ENCODE measurements around the gene CTNNA3. TPM values are rescaled to one million over a fixed set of nuclear protein-coding genes. Genes with fewer than 3 reads are reported as not detected.

The CTNNA3 gene
- total RNA-seq, 1 donor from 2014 or later, result 159 TPM

DNA sequence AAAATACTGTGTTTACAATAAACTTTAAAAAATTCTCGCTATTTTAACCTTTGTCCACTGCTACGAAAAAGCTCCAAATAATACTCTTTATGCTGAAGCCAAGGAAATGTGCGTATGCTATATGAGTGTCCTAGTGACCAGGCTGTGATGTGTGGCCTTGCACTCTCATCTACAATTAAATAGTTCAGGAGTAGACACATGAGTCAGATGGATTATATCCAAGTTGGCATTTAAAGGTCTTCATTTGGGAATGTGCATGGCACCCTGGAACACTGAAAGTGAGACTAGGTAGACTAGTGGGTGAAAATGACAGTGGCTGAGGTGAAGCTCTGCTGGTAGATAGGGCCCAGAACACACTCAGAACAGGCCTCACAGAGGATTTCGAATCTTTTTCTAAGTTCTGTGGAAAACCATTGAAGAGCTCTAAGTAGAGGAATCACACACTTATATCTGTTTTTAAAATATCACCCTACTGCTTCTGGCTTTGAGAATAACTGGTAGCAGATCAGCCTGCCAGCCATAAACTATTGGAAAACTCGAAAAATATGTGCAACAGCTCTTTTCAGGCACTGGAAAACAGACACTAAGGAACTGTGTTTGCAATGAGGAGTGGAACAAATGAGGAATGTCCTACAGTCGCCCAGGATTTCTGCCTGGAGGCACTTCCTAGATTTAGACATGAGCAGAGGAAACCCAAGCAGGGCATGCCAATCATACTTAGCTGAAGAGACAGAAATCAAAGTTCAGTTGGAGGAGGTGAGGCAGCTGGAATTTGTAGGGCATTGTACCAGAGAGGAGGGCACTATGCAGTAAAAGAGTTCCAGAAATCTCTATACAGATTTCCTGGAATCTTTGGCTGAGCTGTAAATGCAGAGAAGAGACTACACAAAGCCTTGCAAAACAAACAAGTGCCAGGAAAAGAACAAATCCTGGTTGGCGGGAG is 1374.0 kb downstream of the CTNNA3 start:
- no peak for TF ChIP-seq CTCF (IDR thresholded peaks at IDR 0.05; ENCODE audit: borderline replicate concordance)
- intact Hi-C loops (cut with micrococcal nuclease), result no loop called here
- H3K36me3 ChIP-seq, result no peaks in the 10 kb centered on the region
- no peak overlapping the region for H3K4me3 ChIP-seq
- H3K4me1 ChIP-seq, result peaks cover 13% of the 10 kb centered on the region
- no peaks in the 10 kb centered on the region for H3K27me3 ChIP-seq (ENCODE audit: low read depth)
- peak overlapping the region; percentile 51 for H3K27ac ChIP-seq (replicated peaks)
- H3K9me3 ChIP-seq (replicated peaks), result no peaks in the 10 kb centered on the region
- no peak for DNase-seq

DNA sequence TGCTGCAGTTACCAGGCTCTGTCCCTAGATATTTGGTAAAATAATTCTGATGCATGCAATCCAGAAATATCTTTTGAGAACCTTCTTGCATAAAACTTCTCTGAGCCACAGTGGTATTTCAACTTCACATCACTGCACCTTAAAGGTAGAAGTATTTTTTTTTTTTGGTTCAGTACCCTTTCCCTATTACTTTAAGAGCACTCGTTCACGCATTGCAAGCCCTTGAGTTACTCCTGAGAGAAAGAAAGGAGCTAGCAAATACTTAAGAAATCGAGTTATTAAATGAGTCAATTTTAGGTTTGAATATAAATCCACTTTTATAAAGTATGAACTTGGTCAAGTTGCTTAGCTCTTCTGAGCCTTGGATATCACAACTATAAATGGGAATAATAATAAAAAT is 1377.2 kb downstream of the CTNNA3 start:
- intact Hi-C loops (cut with micrococcal nuclease), result no loop called here
- Histone ChIP-seq H3K4me1 (peaks cover 13% of the 10 kb centered on the region), H3K4me3 (no peak overlapping the region), H3K27me3 (ENCODE audit: low read depth) (no peaks in the 10 kb centered on the region), H3K27ac (replicated peaks) (no peak overlapping the region), H3K36me3 (no peaks in the 10 kb centered on the region), H3K9me3 (replicated peaks) (no peaks in the 10 kb centered on the region)
- no peak for DNase-seq
- TF ChIP-seq CTCF (IDR thresholded peaks at IDR 0.05; ENCODE audit: borderline replicate concordance), result no peak

DNA sequence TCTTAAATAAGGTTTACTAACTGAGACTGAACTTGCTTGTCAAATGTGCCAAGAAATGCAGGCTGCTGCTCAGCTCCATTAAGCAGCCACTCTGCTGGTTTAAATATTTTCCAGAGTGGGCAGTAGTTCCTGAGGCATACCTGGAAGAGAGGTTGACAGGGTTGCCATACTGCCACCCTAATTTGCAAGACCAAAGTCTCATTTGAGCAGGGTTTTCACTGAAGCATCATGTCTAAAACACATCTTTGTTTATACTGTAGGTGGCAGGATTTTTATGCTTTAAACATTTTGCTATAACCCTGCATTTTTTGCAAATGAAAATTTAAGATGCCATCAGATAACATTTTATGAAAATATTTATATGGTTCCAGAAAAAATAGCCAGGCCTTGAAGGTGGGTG is 1388.2 kb downstream of the CTNNA3 start:
- intact Hi-C loops (cut with micrococcal nuclease), result no loop called here
- Histone ChIP-seq H3K4me3 (no peak overlapping the region), H3K4me1 (no peaks in the 10 kb centered on the region), H3K9me3 (replicated peaks) (no peaks in the 10 kb centered on the region), H3K27ac (replicated peaks) (no peak overlapping the region), H3K27me3 (ENCODE audit: low read depth) (no peaks in the 10 kb centered on the region), H3K36me3 (no peaks in the 10 kb centered on the region)
- DNase-seq, result no peak
- peak; percentile 23 for TF ChIP-seq CTCF (IDR thresholded peaks at IDR 0.05; ENCODE audit: borderline replicate concordance)

DNA sequence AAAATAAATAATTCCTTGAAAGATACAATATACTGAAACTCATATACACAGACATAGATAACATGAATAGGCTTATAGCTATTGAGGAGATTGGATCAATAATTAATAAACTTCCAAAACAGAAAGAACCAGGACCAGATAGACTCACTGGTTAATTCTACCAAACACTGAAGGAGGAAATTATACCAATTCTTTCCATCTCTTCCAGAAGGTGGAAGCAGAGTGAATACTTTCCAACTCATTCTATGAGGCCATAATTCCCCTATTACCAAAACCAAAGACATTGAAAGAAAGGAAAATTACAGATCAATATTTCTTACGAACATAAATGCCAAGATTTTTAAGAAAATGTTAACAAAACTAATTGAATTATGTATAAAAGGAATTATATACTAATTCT is 1394.9 kb downstream of the CTNNA3 start:
- no peaks in the 10 kb centered on the region for H3K36me3 ChIP-seq
- H3K4me3 ChIP-seq, result no peak overlapping the region
- no peak overlapping the region for H3K27ac ChIP-seq (replicated peaks)
- TF ChIP-seq CTCF (IDR thresholded peaks at IDR 0.05; ENCODE audit: borderline replicate concordance), result no peak
- intact Hi-C loops (cut with micrococcal nuclease), result no loop called here
- H3K27me3 ChIP-seq (ENCODE audit: low read depth), result no peaks in the 10 kb centered on the region
- no peak for DNase-seq
- H3K4me1 ChIP-seq, result peaks cover 11% of the 10 kb centered on the region
- H3K9me3 ChIP-seq (replicated peaks), result no peaks in the 10 kb centered on the region

- intact Hi-C loops (cut with micrococcal nuclease), result no loop called here
- no peak overlapping the region for H3K4me3 ChIP-seq
- no peak for TF ChIP-seq CTCF (IDR thresholded peaks at IDR 0.05; ENCODE audit: borderline replicate concordance)
- no peaks in the 10 kb centered on the region for H3K9me3 ChIP-seq (replicated peaks)
- peaks cover 15% of the 10 kb centered on the region for H3K4me1 ChIP-seq
- H3K27me3 ChIP-seq (ENCODE audit: low read depth), result no peaks in the 10 kb centered on the region
- no peaks in the 10 kb centered on the region for H3K36me3 ChIP-seq
- H3K27ac ChIP-seq (replicated peaks), result no peak overlapping the region
- DNase-seq, result no peak
Observed at GRCh38 chr10:66295602-66296001, 1400.4 kb downstream of the CTNNA3 start.
